Measurements from ENCODE around the gene CCDC33.

DNA sequence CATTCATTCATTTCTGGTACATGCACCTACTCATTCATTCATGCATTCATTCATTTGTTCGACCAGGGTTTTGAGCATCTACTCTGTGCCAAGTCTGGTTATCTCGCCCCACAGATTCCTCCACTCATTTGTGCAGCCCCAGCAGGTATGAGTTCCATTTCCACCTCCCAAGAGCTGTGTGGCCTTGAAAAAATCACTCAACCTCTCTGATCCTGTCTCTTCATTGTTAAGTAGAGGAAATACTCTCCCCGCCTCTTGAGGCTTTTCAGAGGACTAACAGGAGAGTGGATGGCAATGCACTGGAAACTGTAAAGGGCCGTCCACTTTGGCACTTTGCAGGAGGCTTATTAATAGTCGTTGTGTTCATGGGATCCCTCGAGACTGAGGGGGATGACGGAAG, 69.6 kb downstream of the CCDC33 start:
- TF ChIP-seq SP1 (CRISPR knock-in tag; conservative IDR thresholded peaks at IDR 0.05): no peak
- TF ChIP-seq FOXJ3 (CRISPR knock-in tag; IDR thresholded peaks at IDR 0.05; ENCODE audit: borderline replicate concordance): no peak
- TF ChIP-seq, protein P1, sequence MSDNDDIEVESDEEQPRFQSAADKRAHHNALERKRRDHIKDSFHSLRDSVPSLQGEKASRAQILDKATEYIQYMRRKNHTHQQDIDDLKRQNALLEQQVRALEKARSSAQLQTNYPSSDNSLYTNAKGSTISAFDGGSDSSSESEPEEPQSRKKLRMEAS (CRISPR knock-in tag; IDR thresholded peaks at IDR 0.05): no peak
- TF ChIP-seq, protein P2, sequence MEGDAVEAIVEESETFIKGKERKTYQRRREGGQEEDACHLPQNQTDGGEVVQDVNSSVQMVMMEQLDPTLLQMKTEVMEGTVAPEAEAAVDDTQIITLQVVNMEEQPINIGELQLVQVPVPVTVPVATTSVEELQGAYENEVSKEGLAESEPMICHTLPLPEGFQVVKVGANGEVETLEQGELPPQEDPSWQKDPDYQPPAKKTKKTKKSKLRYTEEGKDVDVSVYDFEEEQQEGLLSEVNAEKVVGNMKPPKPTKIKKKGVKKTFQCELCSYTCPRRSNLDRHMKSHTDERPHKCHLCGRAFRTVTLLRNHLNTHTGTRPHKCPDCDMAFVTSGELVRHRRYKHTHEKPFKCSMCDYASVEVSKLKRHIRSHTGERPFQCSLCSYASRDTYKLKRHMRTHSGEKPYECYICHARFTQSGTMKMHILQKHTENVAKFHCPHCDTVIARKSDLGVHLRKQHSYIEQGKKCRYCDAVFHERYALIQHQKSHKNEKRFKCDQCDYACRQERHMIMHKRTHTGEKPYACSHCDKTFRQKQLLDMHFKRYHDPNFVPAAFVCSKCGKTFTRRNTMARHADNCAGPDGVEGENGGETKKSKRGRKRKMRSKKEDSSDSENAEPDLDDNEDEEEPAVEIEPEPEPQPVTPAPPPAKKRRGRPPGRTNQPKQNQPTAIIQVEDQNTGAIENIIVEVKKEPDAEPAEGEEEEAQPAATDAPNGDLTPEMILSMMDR (IDR thresholded peaks at IDR 0.05): no peak

Data from WTC11 (cell line).